DND-41 (cell line): ENCODE data around the gene LAMA2.

Experiments used
- ATAC-seq: fragments of 200-7000 bp; cut with Tn5 transposase; 3 replicates; pipeline ENCODE4 v1.9.1; 2021; ENCODE audit warnings: low read depth; ENCODE audit not compliant: insufficient read depth
- DNase-seq: peaks from one replicate; pipeline ENCODE4 v3.0.0-alpha.2; 2020
- H2AFZ ChIP-seq: 2 replicates; pipeline ENCODE4 v1.6.0; 2012; ENCODE audit warnings: low read depth, low read length
- H3K27ac ChIP-seq: 2 replicates; pipeline ENCODE4 v1.5.1; 2012; ENCODE audit warnings: low read length, inconsistent platforms
- H3K27me3 ChIP-seq: fragments of 200-600 bp; sonication (generic); 2 replicates; pipeline ENCODE4 v1.6.0; 2012; ENCODE audit warnings: low read length, mild to moderate bottlenecking, inconsistent platforms; ENCODE audit not compliant: insufficient read depth, poor library complexity
- H3K36me3 ChIP-seq: 2 replicates; pipeline ENCODE4 v1.5.1; 2012; ENCODE audit warnings: low read length, inconsistent platforms; ENCODE audit not compliant: insufficient read depth
- H3K4me1 ChIP-seq: 2 replicates; pipeline ENCODE4 v1.5.1; 2012; ENCODE audit warnings: mild to moderate bottlenecking, low read length; ENCODE audit not compliant: insufficient read depth
- H3K4me2 ChIP-seq: 2 replicates; pipeline ENCODE4 v1.6.0; 2012; ENCODE audit warnings: mild to moderate bottlenecking, moderate library complexity, low read length, inconsistent platforms; ENCODE audit not compliant: insufficient read depth
- H3K4me3 ChIP-seq, 2 experiments: fragments of 200-600 bp in 1 of 2; shearing (Covaris generic) in 1 of 2; 2 replicates each; pipeline ENCODE4 v1.5.1; 2012 to 2016; ENCODE audit warnings: inconsistent platforms in 2 of 2, low read length in 2 of 2, mild to moderate bottlenecking in 2 of 2, low read depth in 1 of 2, moderate library complexity in 1 of 2
- H3K79me2 ChIP-seq: 2 replicates; pipeline ENCODE4 v1.6.0; 2012; ENCODE audit warnings: low read length, inconsistent platforms; ENCODE audit not compliant: insufficient read depth
- H3K9ac ChIP-seq: 2 replicates; pipeline ENCODE4 v1.6.0; 2012; ENCODE audit warnings: low read depth, mild to moderate bottlenecking, inconsistent platforms, low read length, moderate library complexity
- H3K9me3 ChIP-seq: 2 replicates; pipeline ENCODE4 v1.5.1; 2012; ENCODE audit warnings: low read length, moderate library complexity, mild to moderate bottlenecking, inconsistent platforms; ENCODE audit not compliant: insufficient read depth, severe bottlenecking
- H4K20me1 ChIP-seq: 2 replicates; pipeline ENCODE4 v1.6.0; 2012; ENCODE audit warnings: low read length; ENCODE audit not compliant: insufficient read depth
- EZH2 ChIP-seq: IDR thresholded peaks from 3 replicates; pipeline ENCODE4 v1.6.1; 2012; ENCODE audit warnings: borderline replicate concordance, low read depth, mild to moderate bottlenecking, moderate library complexity, low read length, inconsistent platforms; ENCODE audit not compliant: severe bottlenecking
- TF ChIP-seq, protein P1 (sequence below): IDR thresholded peaks from 2 replicates; pipeline ENCODE4 v1.5.1; 2012; ENCODE audit warnings: borderline replicate concordance, low read length, moderate library complexity, mild to moderate bottlenecking; ENCODE audit not compliant: poor library complexity, severe bottlenecking; ENCODE audit errors: extremely low read depth

Gene LAMA2

DNA sequence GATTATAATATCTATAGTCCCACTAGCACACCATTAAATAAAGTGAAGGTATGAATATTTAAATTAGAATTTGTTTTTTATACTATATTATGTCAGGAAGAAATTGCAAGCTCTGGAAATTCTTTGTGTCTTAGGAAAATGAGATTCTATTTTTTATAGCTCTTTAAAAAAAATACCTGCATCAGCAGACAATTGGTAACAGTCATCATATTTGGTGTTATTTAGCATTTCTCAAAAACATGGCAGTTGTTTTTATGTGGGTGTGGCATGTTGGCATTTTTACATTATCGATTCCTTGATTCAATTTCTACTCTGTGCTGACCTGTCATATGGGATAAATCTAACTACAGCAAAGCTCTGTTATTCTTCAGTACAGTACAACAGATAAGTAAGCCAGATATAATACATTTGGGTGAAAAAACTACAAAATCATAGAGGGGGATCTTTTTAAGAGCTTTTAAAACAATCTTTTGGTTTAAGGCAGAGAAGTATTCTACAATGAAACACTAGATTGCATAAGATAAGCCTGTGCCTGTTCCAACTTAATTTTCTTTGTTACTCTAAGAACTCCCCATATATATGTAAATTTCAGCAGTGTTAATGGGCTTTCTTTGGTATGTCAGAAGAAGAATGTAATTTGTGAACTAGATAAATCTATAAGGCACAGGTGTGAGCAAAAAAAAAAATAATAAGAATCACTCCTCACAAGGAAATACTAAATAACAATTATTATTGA is 71.5 kb downstream of the LAMA2 start:
- Histone ChIP-seq H3K9me3 (no peaks in the 10 kb centered on the region), H3K27me3 (no peaks in the 10 kb centered on the region), H3K27ac (no peak overlapping the region), H3K9ac (no peak overlapping the region), H3K36me3 (no peaks in the 10 kb centered on the region), H3K4me3 (no peak overlapping the region), H4K20me1 (no peaks in the 10 kb centered on the region), H3K4me1 (no peaks in the 10 kb centered on the region), H3K79me2 (no peaks in the 10 kb centered on the region), H2AFZ (no peak overlapping the region), H3K4me2 (no peak overlapping the region)
- DNase-seq (no peak), ATAC-seq (no peak)
- TF ChIP-seq, protein P1, sequence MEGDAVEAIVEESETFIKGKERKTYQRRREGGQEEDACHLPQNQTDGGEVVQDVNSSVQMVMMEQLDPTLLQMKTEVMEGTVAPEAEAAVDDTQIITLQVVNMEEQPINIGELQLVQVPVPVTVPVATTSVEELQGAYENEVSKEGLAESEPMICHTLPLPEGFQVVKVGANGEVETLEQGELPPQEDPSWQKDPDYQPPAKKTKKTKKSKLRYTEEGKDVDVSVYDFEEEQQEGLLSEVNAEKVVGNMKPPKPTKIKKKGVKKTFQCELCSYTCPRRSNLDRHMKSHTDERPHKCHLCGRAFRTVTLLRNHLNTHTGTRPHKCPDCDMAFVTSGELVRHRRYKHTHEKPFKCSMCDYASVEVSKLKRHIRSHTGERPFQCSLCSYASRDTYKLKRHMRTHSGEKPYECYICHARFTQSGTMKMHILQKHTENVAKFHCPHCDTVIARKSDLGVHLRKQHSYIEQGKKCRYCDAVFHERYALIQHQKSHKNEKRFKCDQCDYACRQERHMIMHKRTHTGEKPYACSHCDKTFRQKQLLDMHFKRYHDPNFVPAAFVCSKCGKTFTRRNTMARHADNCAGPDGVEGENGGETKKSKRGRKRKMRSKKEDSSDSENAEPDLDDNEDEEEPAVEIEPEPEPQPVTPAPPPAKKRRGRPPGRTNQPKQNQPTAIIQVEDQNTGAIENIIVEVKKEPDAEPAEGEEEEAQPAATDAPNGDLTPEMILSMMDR: no peak
- no peak for TF ChIP-seq EZH2

DNA sequence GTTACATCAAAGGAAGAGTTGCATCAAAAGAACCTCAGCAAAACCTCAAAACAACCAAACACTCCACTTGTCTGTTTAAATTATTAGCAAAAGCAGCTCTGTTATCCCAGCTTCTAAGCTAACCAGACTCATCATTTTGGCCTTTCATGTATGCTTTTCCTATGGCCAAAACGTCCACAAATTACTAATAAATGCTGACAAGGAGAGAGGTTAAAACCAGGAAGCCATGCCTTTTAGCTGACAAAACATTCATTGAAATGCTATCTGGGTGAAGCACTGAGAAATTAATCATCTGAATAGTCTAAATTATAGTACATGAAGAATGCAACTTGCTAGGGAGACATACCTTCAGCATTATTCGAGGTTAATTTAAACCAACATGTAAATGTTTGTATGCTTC is 80.6 kb downstream of the LAMA2 start:
- no peak overlapping the region for H3K27ac ChIP-seq
- H3K4me3 ChIP-seq: no peak overlapping the region
- no peaks in the 10 kb centered on the region for H3K27me3 ChIP-seq
- H3K4me2 ChIP-seq: no peak overlapping the region
- no peaks in the 10 kb centered on the region for H3K9me3 ChIP-seq
- no peaks in the 10 kb centered on the region for H4K20me1 ChIP-seq
- no peak overlapping the region for H3K9ac ChIP-seq
- H3K4me1 ChIP-seq: no peaks in the 10 kb centered on the region
- TF ChIP-seq EZH2: no peak
- TF ChIP-seq, protein P1: no peak
- H2AFZ ChIP-seq: no peak overlapping the region
- ATAC-seq (no peak), DNase-seq (no peak)
- H3K79me2 ChIP-seq: no peaks in the 10 kb centered on the region
- no peaks in the 10 kb centered on the region for H3K36me3 ChIP-seq

DNA sequence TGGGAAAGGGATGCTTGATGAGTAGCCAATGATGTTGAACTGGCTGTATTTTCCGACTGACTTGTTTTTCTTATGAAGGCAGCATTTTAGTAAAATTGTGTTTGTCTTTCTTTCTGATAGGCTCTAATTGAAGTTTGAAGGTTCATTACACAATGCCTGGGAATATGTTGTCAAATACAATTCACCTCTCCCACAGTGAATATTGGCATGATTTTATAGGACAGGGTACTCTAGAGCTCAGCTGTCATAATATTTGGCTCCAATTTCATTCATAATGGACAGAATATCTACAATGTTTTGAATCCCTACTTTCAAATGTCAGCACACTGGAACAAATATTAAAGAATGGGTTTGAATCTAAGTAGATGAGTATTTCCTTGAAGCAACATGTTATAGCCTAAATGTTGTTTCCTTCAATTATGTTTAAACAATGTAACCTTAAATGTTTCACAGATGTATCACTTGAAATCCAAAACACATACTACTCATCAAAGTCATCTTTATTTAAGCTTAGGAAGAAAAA is 81.4 kb downstream of the LAMA2 start:
- H3K27ac ChIP-seq: no peak overlapping the region
- H3K9me3 ChIP-seq: no peaks in the 10 kb centered on the region
- no peak overlapping the region for H3K4me2 ChIP-seq
- DNase-seq: no peak
- ATAC-seq: no peak
- H3K36me3 ChIP-seq: no peaks in the 10 kb centered on the region
- H3K4me1 ChIP-seq: no peaks in the 10 kb centered on the region
- H3K79me2 ChIP-seq: no peaks in the 10 kb centered on the region
- H4K20me1 ChIP-seq: no peaks in the 10 kb centered on the region
- TF ChIP-seq, protein P1: no peak
- TF ChIP-seq EZH2: no peak
- no peak overlapping the region for H3K4me3 ChIP-seq
- no peaks in the 10 kb centered on the region for H3K27me3 ChIP-seq
- H3K9ac ChIP-seq: no peak overlapping the region
- no peak overlapping the region for H2AFZ ChIP-seq

DNA sequence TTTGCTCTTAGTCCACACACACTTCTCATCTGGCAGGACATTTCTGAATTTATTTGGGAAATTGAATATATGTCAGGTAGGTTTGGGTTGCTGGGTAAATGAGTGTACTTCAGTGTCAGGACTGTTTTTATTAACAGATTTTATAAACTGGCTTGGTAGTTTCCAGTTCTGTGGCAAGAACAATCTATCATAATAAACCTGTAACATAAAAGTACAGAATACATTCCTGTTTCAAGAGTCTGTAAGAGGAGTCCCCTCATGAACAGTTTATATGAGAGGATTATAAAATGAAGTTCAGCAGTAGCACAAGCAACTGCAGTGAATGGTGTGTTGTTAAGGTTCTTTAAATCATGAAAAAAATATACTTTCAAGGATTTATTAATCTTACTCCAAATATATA is 81.8 kb downstream of the LAMA2 start:
- ATAC-seq (no peak), DNase-seq (no peak)
- no peaks in the 10 kb centered on the region for H3K36me3 ChIP-seq
- H3K4me3 ChIP-seq: no peak overlapping the region
- H3K9me3 ChIP-seq: no peaks in the 10 kb centered on the region
- H3K79me2 ChIP-seq: no peaks in the 10 kb centered on the region
- no peaks in the 10 kb centered on the region for H4K20me1 ChIP-seq
- H3K27me3 ChIP-seq: no peaks in the 10 kb centered on the region
- H2AFZ ChIP-seq: no peak overlapping the region
- no peak for TF ChIP-seq EZH2
- TF ChIP-seq, protein P1: no peak
- H3K4me1 ChIP-seq: no peaks in the 10 kb centered on the region
- no peak overlapping the region for H3K9ac ChIP-seq
- no peak overlapping the region for H3K27ac ChIP-seq
- H3K4me2 ChIP-seq: no peak overlapping the region
